HG02970 (cell line): ENCODE results near the gene ITIH1.

ENCODE experiments used
- ATAC-seq: cut with Tn5 transposase; IDR thresholded peaks from one replicate; pipeline ENCODE4 v1.9.1; 2021; ENCODE audit warnings: mild to moderate bottlenecking, moderate library complexity, moderate number of reproducible peaks; ENCODE audit not compliant: unreplicated experiment, low FRiP score

The ITIH1 gene

DNA sequence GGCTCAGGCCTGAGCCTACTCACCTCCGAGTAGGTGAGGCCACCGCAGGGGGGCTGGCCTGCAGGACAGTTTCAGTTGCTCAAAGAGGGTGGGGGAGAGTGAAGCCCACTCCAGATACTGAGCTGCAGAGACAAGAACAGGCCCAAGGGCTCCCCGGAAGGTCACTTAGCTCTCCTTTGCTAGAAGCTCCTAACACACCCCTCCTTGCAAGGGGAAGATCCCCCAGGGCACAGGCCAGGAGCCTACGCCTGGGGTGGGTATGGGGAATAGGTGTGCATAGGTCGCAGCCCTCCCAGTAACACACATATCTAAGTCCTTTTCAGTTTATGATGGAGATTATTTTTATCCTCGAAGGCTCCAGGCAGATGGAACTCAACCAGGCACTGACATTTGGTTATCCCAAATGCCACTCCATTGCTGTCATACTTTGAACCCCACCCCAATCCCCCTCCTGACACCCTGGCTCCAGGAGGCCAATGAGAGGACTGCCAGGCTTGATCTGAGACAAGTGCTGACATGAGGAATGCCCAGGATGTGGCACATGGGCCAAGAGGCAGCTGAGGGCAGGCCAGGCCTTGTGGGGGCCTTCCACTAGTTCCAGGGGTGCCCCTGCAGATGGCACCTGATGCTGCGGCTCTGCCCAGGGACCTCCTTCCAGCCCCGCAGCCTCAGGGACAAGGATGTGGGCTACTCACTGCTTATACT, 58.5 kb downstream of the ITIH1 start:
- ATAC-seq = no peak

DNA sequence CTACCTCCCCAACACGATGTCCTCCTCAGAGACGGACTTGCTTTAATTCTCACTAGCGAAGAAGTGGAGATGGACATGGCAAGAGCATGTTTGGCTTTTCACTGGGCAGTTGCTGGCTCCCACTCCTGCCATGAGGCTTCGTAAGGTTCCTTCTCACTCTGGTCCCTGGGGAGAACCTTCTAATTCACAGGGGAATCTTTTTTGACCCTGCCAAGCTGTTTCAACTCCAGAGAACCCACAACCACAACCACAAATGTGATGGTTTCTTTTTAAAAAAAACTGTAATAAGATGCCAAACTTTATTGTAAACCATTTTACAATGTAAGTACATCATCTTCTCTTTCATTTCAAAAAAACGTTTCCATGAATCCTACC, 59.1 kb downstream of the ITIH1 start:
- no peak for ATAC-seq

DNA sequence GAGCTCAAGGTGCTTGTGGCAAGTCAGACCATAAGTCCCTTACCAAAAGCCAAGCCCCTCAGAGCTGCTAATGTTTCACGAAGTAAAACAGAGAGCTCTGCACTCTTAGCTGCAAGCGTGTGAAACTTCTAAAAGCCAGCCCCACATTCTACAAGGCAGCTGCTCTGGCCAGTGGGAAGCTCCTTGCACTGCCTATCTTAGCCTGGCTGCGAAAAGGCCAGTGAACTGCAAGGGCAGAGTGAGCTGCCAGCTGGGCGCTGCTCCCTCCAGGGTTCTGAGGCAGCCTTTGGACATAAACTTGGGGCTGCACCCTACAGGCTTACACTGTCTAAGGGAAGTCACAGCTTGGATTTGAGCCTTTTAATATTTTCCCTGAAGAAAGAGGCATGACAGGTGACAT, 59.6 kb downstream of the ITIH1 start:
- ATAC-seq = no peak

DNA sequence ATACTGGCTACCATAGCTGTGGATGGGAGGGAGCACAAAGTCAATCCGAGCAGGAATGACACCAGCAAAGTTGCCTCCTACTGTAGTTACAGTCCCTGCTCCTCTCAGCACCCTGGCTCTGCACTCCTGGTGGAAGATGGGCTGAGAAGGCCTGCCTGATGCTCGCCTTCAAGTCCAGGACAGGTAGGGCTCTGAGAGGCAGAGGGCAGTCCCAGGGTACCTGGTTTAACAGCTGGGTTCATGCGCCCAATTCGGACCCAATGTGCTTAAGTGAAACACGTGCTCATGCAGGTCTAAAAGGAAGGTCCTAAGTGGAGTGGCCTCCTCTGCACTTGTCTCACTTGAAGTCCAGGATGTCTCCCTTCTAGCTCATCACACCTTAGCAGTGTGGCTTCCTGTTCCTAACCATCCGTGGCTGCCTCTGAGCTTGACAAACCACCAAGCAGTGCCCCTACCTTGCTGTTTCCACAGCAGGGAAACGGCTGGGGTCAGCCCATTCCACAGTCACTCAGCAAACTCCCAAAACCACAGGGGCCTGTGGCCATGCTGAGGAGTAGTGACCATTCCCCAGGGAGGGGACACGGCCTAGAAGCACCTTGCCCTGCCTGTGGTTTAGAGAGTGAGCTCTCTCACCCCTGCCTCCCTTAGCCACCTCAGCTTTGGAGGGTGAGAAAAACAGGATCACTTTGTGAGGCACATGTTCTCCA, 61.3 kb downstream of the ITIH1 start:
- no peak for ATAC-seq

DNA sequence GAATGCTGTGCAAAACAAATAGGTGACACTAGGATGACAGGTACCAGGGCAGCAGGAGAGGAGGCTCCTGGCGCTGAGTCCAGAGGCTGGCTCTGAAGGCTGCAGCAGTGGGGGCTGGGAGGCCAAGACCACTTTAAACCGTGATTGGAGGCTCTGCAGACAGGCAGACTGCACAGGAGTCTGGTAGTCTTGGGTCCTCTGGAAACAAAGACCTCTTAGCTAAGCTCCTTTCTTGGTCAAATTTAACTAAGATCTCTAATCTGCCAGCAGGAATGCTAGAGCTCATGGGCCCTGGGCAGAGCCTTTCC, 61.8 kb downstream of the ITIH1 start:
- no peak for ATAC-seq

DNA sequence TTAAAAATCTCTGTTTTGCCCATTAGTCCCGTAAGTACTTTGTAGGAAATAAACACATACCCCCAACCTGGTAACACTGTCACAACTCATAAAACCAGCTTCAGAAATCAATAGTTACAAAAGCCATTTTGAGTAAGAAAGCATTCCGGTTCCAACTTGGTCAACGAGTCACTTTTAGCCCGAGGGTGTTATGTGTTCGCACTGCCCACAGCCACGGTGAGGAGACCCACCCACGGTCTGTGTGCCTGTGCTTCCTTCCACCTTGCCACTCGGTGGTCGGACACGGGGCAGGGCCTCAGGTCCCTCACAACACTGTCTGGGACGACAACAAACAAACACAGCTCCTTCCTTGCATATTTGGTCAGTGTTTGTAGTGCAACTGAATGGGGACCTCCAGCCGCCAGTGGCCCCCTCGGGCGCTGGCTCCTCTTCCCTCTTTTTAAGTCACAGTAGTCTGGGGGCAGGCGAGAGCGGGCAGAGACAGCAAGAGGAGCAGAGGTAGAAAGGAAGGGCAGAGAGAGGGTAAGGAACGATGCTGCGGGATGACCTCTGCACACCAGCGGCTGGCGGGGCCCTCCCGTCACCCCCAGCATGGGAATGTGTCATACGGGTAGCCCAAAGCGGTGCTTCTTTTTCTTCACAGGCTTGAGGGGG, 62.6 kb downstream of the ITIH1 start:
- ATAC-seq = no peak

DNA sequence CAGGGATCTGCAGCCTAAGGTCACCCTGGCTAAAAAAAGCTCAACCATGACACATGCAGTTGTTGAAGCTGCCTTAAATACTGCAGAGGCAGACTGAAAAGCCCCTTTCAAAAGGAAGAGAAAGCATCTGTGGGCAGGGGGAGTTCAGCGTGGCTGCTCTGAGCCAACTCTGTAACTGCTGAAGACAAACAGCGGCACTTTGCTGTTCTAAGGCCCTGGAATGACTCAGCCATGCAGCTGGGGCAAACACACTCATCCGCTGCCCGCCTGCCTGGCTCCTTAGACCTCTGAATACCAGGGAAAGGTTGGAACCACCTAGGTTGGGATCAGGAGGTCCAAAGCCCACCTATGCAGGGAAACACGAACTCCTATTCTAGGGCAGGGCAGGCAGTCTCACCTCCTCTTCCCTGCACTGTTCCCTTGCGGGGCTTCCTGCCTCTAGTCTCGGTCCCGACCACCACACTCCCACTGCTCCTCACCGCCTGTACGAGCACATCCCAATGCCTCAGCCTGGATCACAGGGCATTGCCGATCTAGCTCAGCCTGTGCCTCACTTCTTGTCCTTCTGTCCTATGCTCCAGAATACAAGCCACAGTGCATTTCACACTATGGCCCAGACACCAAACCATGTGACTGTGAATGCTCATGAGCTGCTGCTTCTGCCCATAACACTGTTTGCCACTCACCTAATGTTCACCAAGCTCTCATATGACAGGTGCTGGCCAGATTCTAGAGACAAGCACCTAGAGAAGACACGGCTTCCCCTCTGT, 64.0 kb downstream of the ITIH1 start:
- ATAC-seq = no peak
